ENCODE data around the gene SLC25A14.

Gene SLC25A14

DNA sequence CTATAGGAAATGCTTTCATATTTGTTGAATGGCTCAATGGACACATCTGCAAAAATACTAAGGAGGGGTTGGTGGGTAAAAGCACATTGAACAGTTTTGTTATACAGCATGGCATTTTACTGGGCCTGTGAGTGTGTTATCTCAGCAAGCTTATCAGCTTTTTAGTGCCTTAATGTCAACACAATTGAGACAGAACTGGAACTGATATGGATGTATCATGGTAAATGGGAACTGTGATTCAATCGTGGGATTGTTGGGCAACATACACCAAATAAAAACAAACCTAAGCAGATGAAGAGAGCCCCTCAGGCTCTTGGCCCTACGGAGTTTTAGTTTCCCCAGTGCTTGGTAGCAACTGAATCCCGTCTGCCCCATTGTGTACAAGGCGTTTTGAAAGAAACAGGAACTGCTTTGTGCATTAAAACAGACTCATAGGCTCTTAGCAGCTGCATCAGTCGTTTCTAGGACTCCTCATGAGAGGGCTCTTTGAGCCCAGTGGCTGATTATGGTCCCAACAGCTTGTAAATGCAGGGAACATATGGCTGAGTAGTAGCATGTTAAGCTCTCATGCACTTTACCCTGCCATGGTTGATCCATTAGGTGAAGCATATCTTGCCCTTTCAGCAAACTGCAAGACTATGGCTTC is 38.4 kb downstream of the SLC25A14 start:
- no peak for DNase-seq (ENCODE audit: low spot score)

DNA sequence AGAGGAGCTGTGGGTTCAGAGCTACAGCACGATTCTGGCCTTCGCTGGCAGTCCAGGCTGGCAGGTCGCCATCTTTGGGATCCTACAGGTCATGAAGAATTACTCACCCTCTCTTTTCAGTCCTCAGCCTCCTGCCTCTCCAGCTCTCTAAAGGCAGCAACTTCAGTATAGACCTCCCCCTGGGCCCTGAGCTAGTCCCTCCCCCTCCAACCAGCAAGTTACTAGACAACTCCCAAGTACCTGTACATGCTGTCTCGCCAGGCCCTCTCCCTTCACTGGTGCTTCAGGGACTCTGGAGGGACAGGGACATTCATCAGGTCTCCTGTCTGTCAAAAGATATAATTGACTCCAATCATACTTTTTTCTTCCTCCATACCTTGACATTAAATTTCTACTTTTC is 45.8 kb downstream of the SLC25A14 start, which contains the start of gene GPR119:
Gene GPR119 (minus strand): TSS at position 155 of the 400 bp plus-strand sequence. CDS start 227 bp downstream, outside the sequence.
- no peak for DNase-seq (ENCODE audit: low spot score)

DNA sequence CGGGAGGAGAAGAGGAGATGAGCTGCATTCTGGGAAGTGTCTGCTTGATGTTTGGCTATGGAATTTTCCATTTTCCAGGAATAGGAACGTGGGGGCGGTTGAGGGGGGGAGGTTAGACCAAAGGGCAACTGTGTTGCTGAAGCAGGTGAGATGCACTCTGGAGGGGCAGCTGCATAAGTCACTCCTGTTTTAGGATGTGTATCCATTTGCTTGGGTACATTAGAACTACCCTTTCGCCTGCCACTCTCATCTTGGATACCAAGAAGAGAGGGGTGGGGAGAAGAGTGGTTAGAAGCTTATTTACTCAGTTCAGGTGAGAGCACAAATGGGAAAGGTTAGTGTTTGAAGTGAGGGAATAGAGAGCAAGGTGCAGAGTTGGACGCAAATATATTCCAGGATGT is 46.7 kb downstream of the SLC25A14 start:
- DNase-seq (ENCODE audit: low spot score) = no peak

DNA sequence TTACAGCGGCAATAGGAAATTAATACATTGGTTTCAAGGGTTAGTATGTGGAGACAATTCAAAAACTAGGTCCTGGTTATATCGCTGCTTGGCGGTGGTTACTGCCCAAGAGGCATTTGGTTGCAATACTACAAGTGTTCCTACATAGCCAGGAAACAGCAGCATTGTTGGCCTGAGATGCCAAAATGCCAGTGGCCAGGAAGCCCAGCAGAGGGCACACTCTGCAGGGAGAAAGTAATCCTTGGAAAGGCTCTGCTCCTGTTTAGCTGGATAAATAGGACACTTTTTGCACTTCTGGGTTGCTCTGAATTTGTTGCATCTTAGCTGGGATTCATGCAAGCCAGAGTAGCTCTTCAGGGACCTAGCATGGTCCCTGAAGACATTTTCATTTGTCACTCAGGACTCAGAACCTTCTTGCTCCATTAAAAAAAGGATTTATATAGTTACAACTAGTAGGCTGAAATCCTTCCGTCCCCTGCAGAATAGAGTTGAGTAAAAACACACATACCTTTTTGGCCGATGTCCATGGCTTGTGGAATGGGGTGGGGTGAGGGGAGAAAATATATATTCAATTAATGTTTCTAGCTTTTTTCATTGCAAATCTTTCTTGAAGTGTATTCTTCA is 53.8 kb downstream of the SLC25A14 start:
- peak; percentile 73 for DNase-seq (ENCODE audit: low spot score)

DNA sequence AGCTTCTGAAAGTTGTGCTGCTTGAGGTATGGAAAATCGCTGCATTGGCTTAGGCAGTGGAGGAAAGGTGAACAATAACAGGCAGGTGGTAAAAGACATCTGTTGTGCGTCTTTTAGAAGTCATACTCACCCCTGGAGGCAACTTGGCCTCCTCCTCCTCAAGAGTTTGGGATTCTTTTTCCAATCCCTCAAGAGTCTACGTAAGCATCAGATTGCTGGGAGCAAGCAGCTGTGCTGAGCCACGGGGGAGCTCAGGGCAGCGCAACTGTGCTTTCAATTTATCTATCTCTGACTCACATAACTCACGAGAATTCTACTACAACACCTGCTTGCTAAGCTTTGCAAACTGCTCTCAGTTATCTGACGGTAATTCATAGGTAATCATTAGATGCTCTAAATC is 55.6 kb downstream of the SLC25A14 start:
- DNase-seq (ENCODE audit: low spot score) = no peak

DNA sequence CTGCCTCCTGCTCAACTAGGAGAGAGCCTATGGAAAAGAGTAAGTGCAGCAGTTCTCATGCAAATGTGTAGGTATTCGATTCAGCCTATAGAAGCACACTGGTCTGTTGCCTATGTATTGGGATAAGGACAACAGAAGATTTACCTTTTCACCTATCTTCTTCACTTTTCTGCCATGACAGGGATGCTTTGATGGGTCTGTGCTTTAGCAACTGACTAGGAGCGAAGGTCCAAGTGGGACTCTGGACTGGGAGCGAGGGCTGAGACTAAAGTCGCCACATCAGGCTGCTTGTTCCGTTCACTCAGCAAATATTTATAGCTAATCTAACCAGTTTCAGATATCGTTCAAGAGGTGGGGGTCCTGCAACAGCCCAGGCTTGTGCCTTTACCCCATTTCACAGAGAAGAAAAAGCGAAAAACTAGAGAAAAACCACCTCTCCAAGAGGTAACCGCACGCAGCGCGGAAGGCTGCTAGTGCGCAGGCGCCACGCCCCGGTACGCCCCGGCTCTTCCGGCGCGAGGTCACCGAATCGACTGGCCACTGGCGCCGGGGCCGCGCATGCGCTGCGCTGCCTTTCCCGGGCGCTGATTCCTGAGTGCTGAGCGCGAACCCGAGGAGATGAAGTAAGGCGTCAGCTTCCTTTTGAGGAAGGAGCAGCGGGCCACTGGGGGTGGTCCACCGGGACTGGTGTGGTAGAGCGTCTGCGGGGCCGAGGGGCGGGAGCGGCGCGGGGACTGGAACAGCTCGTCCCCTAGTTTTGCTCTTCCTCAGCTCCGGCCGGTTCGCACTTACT is 61.9 kb downstream of the SLC25A14 start, which contains the start of gene RBMX2:
Gene RBMX2 (plus strand): TSS at position 573 of the 793 bp plus-strand sequence. CDS start 46 bp downstream, at position 619.
- DNase-seq (ENCODE audit: low spot score) = peak; percentile 96

DNA sequence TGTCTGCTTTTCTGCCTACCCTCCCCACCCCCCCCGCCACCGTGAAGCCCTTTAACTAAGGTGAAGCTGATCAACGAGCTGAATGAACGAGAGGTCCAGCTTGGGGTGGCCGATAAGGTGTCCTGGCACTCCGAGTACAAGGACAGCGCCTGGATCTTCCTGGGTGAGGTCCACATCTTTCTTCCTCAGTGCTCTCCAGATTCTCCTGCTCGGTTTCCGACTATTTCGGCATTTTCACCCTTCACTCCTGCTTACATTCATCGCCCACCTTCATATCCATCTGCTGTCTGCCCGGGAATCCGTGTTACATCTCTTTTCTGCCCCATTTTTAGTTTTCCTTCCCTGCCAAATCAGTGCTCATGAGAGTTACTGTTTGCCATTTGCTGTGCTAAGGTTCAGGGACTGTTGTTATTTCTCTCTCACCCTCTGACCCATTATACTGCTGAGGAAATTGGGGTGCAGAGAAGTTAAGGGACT is 62.5 kb downstream of the SLC25A14 start:
- no peak for DNase-seq (ENCODE audit: low spot score)

DNA sequence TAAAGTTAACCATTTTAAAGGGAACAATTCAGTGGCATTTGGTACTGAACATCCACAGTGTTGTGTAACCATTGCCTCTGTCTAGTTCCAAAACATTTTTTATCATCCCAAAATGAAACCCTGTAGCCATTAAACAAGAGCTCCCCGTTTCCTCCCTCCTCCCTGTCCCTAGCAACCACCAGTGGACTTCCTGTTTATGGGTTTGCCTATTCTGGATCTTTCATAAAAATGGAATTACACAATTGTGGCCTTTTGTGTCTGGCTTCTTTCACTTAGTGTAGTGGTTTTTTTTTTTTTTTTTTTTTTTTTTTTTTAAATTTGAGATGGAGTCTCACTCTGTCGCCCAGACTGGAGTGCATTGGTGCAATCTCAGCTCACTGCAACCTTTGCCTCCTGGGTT is 73.7 kb downstream of the SLC25A14 start:
- no peak for DNase-seq (ENCODE audit: low spot score)

DNA sequence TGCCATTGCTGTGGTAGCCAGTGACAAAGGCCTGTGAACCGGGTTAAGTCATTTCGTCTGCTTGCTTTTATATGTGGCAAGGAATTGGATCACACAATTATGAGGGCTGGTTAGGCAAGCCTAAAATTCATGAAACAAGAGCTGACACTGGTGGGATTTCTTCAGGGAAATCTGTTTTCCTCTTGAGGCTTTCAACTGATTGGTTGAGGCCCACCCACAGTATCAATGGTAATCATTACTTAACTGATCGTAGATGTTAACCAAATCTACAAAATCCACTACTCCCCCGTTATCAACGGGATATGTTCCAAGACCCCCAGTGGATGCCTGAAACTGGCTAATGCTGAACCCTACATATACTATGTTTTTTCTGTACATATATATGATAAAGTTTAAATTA is 75.1 kb downstream of the SLC25A14 start:
- DNase-seq (ENCODE audit: low spot score) = no peak

DNA sequence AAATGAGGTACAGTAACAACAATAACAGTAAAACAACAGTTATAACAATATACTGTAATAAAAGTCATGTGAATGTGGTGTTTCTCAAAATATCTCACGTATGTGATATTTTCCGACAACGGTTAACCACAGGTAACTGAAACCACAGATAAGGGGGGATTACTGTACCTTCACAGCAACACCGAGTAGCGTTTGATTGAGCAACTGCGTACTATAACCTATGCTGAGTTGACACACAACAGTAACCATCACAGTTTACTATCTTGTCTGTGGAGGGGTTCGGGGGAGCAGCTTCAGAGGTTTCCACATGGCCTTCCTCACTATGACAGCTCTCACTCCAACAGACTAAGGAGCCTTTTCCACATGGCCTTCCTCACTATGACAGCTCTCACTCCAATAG is 75.5 kb downstream of the SLC25A14 start:
- DNase-seq (ENCODE audit: low spot score) = no peak

DNA sequence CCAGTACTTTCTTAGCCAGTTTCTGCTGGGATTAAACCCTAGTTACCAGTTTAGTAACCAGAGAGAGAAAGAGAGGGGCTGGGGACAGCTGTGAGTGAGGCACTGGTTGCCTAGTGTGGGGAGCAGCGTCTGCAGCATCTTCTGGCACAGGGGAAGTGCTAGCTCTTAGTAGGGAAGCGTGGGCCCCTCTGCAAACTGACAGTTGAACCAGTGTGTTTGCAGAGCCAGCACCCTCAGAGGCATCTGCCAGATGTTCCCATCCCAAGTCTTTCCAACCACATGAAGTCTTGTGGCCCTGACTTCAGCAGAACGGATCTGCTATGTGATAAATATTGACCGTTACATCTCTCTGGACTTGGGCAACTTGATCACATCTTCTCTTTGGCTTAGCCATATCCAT is 77.1 kb downstream of the SLC25A14 start:
- no peak for DNase-seq (ENCODE audit: low spot score)

DNA sequence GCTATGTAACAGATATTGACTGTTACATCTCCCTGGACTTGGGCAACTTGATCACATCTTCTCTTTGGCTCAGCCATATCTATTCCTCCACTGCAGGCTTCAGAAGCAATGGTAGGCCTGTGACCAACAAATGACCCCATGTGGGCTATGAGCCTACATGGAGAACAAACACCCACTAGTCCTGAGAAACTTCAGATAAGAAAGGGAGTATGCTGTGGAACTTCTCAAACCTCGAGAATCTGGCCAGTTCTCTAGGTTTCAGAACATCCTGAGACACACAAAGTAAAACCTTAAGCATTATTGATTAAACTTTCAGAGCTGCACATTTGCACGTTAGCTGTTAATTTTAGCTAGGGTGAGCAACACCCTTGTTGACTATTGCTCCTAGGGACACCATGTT is 78.3 kb downstream of the SLC25A14 start:
- no peak for DNase-seq (ENCODE audit: low spot score)

DNA sequence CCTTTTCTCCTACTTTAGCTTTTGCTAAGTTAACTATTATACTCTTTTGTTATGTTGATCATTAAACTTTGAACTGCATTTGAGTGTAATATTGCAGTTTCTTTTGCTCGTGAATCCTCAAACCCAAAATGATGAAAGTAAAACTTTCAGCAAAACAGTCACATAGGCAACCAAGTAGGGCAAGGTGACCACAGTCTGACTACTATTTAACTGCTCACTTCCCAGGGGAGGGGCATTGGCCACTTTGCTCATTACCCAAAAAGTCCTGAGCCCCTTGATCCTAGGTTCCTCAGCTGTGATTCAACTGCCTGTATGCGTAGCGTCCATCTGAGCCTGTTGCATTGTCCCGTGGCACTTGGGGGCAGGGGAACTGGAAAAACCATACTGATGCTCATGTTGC is 79.0 kb downstream of the SLC25A14 start:
- no peak for DNase-seq (ENCODE audit: low spot score)

DNA sequence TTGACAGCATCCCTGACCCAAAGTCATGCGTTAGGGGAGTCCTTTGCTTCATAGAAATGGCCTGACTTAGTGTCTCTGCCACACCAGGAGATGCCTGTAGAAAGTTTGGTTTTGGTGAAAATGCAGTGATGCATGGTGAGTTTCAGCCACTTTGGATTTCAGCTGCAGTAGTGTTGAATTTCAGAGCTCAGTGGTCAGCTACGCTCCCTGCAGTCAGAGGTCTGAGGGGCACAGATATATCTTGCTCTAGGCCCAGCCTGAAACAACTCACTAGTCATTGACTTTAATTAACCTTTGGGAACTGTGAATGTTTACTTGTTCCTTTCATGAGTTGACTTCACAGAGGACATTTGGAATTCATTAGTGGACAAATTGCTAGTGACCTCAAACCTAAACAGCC is 79.5 kb downstream of the SLC25A14 start:
- no peak for DNase-seq (ENCODE audit: low spot score)
